Activated B cell treated with CpG ODN at 0.5 μM for 24 hours (primary cell): Measurements from ENCODE around the gene UBXN7. TPM values are rescaled to one million over a fixed set of nuclear protein-coding genes. Genes with fewer than 3 reads are reported as not detected.

Experiments
- ATAC-seq: fragments of 200-7000 bp; cut with Tn5 transposase; one replicate; pipeline ENCODE4 v1.10.0; 2021; ENCODE audit warnings: low read depth, mild to moderate bottlenecking, moderate library complexity
- CTCF ChIA-PET: fragments of 350-600 bp; sonication (Branson Sonifier 250); formaldehyde crosslinking; loops from one replicate; lab custom pipeline; 2021; ENCODE audit warnings: antibody characterized with exemption; lab: Charles Lee
- POLR2A ChIA-PET: fragments of 350-600 bp; sonication (Branson Sonifier 250); formaldehyde crosslinking; loops from one replicate; lab custom pipeline; 2021; ENCODE audit warnings: antibody characterized with exemption; lab: Charles Lee
- DNase-seq: peaks from one replicate; pipeline ENCODE4 v3.0.0; 2022
- H3K27ac Mint-ChIP-seq: one replicate; pipeline ENCODE4 v1.8.0; 2020; ENCODE audit warnings: mixed read lengths
- H3K27me3 Mint-ChIP-seq: one replicate; pipeline ENCODE4 v1.8.0; 2021; ENCODE audit warnings: mixed read lengths
- H3K36me3 Mint-ChIP-seq: one replicate; pipeline ENCODE4 v1.8.0; 2021; ENCODE audit warnings: low read depth, mixed read lengths
- H3K4me1 Mint-ChIP-seq: one replicate; pipeline ENCODE4 v1.8.0; 2021; ENCODE audit warnings: mixed read lengths
- H3K4me3 Mint-ChIP-seq: one replicate; pipeline ENCODE4 v1.8.0; 2020; ENCODE audit warnings: mild to moderate bottlenecking, mixed read lengths
- H3K9me3 Mint-ChIP-seq: one replicate; pipeline ENCODE4 v1.8.0; 2020; ENCODE audit warnings: mixed read lengths
- intact Hi-C: fragments of 100-400 bp; cut with micrococcal nuclease; formaldehyde crosslinking; loops from one replicate; pipeline ENCODE4 v1.15.1; 2024
- total RNA-seq: library from RNA; stranded (reverse); gene quantifications from 2 replicates; pipeline ENCODE4 v1.2.3, GENCODE V29; 2022
- TF ChIP-seq, protein P1 (sequence below): fragments of 200-600 bp; IDR thresholded peaks from one replicate; pipeline ENCODE4 v1.8.0; 2022; ENCODE audit warnings: antibody characterized with exemption, mild to moderate bottlenecking

UBXN7 gene
- total RNA-seq, 1 donor from 2014 or later, result 66.5 TPM

DNA sequence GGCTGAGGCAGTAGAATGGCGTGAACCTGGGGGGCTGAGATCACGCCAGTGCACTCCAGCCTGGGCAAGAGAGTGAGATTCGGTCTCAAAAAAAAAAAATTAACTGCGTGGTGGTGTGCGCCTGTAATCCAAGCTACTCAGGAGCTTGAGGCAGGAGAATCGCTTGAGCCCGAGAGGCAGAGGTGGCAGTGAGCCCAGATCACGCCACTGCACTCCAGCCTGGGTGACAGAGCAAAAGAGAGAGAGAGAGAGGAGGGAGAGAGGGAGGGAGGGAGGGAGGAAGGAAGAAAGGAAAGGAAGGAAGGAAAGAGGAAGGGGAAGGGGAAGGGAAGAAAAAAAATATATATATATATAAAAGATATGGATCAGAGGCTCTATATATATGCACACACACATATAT, 100.1 kb downstream of the UBXN7 start:
- ChIA-PET POLR2A (no interaction called here), CTCF (no interaction called here)
- no peak for DNase-seq
- no peak overlapping the region for H3K4me3 Mint-ChIP-seq
- TF ChIP-seq, protein P1, sequence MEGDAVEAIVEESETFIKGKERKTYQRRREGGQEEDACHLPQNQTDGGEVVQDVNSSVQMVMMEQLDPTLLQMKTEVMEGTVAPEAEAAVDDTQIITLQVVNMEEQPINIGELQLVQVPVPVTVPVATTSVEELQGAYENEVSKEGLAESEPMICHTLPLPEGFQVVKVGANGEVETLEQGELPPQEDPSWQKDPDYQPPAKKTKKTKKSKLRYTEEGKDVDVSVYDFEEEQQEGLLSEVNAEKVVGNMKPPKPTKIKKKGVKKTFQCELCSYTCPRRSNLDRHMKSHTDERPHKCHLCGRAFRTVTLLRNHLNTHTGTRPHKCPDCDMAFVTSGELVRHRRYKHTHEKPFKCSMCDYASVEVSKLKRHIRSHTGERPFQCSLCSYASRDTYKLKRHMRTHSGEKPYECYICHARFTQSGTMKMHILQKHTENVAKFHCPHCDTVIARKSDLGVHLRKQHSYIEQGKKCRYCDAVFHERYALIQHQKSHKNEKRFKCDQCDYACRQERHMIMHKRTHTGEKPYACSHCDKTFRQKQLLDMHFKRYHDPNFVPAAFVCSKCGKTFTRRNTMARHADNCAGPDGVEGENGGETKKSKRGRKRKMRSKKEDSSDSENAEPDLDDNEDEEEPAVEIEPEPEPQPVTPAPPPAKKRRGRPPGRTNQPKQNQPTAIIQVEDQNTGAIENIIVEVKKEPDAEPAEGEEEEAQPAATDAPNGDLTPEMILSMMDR, result no peak
- no peaks in the 10 kb centered on the region for H3K9me3 Mint-ChIP-seq
- H3K36me3 Mint-ChIP-seq, result no peaks in the 10 kb centered on the region
- no peaks in the 10 kb centered on the region for H3K4me1 Mint-ChIP-seq
- no peak overlapping the region for H3K27ac Mint-ChIP-seq
- intact Hi-C loops, result no loop called here
- no peaks in the 10 kb centered on the region for H3K27me3 Mint-ChIP-seq
- ATAC-seq, result no peak

DNA sequence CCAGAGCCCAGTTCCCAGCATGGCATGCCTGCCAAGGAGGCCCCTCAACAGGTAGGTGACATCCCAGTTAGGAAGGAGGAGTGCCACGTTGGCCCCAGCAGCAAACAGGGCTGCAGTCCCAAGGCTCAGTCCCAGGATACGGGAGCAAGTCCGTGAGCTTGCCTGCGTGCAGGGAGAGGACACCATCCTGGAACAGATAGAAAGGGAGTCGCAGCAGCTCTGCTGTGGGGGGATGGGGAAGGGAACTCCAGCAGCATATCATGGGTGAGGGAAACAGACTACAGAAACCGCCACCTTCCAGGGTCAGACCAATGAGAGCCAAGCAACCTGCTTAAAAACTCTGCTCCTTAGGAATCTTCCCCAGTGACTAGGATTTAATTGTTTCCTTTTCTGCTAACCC, 104.8 kb downstream of the UBXN7 start:
- no peaks in the 10 kb centered on the region for H3K9me3 Mint-ChIP-seq
- TF ChIP-seq, protein P1, result no peak
- ChIA-PET POLR2A (no interaction called here), CTCF (no interaction called here)
- no peak overlapping the region for H3K4me3 Mint-ChIP-seq
- no peak overlapping the region for H3K27ac Mint-ChIP-seq
- DNase-seq (no peak), ATAC-seq (no peak)
- H3K4me1 Mint-ChIP-seq, result no peaks in the 10 kb centered on the region
- no peaks in the 10 kb centered on the region for H3K36me3 Mint-ChIP-seq
- intact Hi-C loops, result no loop called here
- H3K27me3 Mint-ChIP-seq, result no peaks in the 10 kb centered on the region

DNA sequence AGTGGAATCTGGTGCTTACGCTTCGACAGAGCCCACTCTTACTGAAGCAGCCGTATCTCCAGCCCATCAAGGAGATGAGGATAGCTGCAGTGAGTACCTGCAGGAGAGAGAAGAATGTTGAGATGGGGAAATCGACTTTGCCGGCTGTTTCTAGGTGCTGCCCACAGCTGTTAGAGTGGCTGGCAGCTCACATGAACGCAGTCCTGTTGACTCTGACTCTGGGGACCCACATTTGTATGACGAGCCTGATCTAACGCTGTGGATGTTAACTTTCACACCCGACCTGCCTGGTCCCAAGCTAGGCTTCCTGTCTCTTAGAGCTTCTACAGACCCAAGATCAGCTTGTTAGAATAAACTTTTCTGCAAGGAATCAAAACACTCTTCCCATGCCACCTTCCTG, 105.3 kb downstream of the UBXN7 start:
- intact Hi-C loops, result no loop called here
- no peak for DNase-seq
- Mint-ChIP-seq H3K27ac (no peak overlapping the region), H3K27me3 (no peaks in the 10 kb centered on the region), H3K4me1 (no peaks in the 10 kb centered on the region), H3K4me3 (no peak overlapping the region), H3K36me3 (no peaks in the 10 kb centered on the region), H3K9me3 (no peaks in the 10 kb centered on the region)
- no peak for ATAC-seq
- ChIA-PET POLR2A (no interaction called here), CTCF (no interaction called here)
- TF ChIP-seq, protein P1, result no peak

DNA sequence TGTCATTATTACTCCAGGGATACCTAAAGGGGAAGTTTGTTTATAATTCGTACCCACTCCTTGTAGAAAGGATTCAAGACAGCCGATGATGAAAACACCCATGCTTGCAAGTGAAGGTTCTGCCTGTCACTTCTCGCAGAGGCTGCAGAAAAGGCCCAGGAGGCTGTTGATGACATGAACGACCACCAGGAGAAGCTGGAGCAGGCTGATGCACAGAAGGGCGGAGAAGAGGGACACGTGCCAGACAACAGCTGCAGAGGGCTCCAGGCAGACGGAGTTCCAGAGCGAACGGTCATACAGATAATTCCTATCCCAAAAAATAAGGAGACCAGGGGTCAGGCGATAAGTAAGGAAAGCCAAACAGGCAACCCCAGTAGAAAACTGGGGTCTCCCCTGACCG, 108.5 kb downstream of the UBXN7 start:
- H3K27ac Mint-ChIP-seq, result no peak overlapping the region
- ChIA-PET POLR2A (no interaction called here), CTCF (no interaction called here)
- peaks cover 2% of the 10 kb centered on the region for H3K4me1 Mint-ChIP-seq
- no peak for DNase-seq
- H3K36me3 Mint-ChIP-seq, result no peaks in the 10 kb centered on the region
- TF ChIP-seq, protein P1, result no peak
- no peaks in the 10 kb centered on the region for H3K27me3 Mint-ChIP-seq
- intact Hi-C loops, result no loop called here
- H3K4me3 Mint-ChIP-seq, result no peak overlapping the region
- no peak for ATAC-seq
- H3K9me3 Mint-ChIP-seq, result no peaks in the 10 kb centered on the region

DNA sequence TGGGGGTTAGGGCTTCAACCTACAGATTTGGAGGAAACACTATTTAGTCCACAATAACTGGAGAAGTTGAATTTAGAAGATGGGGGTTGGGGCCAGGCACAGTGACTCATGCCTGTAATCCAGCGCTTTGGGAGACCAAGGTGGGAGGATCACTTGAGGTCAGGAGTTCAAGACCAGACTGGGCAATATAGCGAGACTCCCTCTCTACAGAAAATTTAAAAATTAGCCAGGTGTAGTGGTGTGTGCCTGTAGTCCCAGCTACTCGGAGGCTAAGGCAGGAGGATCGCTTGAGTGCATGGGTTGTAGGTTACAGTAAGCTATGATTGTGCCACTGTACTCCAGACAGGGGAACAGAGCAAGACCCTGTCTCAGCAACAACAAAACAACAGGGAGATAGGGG, 109.2 kb downstream of the UBXN7 start:
- Mint-ChIP-seq H3K9me3 (no peaks in the 10 kb centered on the region), H3K27me3 (no peaks in the 10 kb centered on the region), H3K4me3 (no peak overlapping the region), H3K27ac (no peak overlapping the region), H3K36me3 (peaks cover under 1% of the 10 kb centered on the region), H3K4me1 (peaks cover 2% of the 10 kb centered on the region)
- TF ChIP-seq, protein P1, result no peak
- CTCF ChIA-PET, result no interaction called here
- no peak for DNase-seq
- intact Hi-C loops, result no loop called here
- POLR2A ChIA-PET, result no interaction called here
- ATAC-seq, result no peak
